HG03575 (cell line): ENCODE measurements around the gene PIK3R2.

ENCODE experiments used
- ATAC-seq: cut with Tn5 transposase; IDR thresholded peaks from one replicate; pipeline ENCODE4 v1.9.1; 2021; ENCODE audit not compliant: unreplicated experiment, insufficient number of reproducible peaks, low FRiP score; ENCODE audit errors: extremely low read depth

The PIK3R2 gene

DNA sequence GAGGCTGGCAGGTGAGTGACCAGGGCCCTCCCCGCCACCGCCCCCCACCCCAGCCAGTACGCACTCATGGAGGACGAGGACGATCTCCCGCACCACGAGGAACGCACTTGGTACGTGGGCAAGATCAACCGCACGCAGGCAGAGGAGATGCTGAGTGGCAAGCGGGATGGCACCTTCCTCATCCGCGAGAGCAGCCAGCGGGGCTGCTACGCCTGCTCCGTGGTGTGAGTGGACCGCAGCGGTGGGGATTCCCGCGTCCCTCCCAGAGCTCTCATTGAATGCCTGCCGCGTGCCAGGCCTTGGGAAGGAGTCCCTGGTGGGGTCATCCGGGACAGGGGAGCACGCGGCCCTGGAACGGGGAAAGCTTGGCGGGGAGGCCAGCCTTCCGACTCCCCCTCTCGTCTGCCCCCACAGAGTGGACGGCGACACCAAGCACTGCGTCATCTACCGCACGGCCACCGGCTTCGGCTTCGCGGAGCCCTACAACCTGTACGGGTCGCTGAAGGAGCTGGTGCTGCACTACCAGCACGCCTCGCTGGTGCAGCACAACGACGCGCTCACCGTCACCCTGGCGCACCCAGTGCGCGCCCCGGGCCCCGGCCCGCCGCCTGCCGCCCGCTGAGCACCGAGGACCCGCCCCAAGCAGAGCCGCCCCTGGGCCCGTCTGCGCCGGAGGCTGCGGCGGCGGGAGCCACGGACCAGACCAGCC is 15.9 kb downstream of the PIK3R2 start:
- no peak for ATAC-seq

- no peak for ATAC-seq
Measured at GRCh38 chr19:18170714-18171255, 17.8 kb downstream of the PIK3R2 start.

DNA sequence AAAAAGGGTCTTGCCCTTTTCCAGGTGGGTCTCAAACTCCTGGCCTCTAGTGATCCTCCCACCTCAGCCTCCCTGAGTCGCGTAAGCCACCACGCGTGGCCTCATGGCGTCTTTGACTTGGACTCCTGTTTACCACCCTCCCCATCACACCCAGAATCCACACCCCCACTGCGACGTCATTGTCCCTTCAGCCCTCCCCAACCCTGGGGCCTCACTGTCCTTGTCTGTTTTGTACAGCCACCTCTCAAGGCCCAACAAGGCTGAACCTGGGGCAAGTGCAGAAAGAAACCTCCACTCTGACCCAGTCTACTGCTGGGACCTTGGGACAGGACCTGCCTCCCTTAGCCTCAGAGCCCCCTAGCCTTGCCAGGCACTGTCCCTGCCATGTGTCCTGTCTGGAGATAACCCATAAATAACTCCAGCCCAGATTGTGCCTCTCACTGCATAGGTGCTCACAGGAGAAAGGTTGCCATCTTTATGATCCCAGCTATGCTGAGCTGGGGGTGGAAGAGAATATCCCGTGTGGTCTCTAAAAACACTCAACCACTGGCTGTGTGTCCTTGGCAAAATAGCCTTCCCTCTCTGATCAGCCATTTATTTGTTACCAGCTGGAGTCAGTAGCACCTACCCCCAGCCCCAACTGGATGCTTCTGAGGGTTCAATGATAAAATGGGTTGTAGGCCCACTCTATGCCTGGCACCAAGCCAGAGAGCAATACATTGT is 18.8 kb downstream of the PIK3R2 start:
- ATAC-seq, result no peak

- no peak for ATAC-seq
Measured at GRCh38 chr19:18172331-18173053, 19.5 kb downstream of the PIK3R2 start.

- ATAC-seq, result no peak
Measured at GRCh38 chr19:18173054-18173571, 20.1 kb downstream of the PIK3R2 start.

- ATAC-seq, result no peak
Measured at GRCh38 chr19:18173572-18174288, 20.8 kb downstream of the PIK3R2 start, which contains the start of gene IFI30. Gene IFI30 (plus strand): TSS chr19:18173813. CDS start chr19:18173842, 29 bp downstream.

- no peak for ATAC-seq
Measured at GRCh38 chr19:18174983-18175382, 22.0 kb downstream of the PIK3R2 start.

DNA sequence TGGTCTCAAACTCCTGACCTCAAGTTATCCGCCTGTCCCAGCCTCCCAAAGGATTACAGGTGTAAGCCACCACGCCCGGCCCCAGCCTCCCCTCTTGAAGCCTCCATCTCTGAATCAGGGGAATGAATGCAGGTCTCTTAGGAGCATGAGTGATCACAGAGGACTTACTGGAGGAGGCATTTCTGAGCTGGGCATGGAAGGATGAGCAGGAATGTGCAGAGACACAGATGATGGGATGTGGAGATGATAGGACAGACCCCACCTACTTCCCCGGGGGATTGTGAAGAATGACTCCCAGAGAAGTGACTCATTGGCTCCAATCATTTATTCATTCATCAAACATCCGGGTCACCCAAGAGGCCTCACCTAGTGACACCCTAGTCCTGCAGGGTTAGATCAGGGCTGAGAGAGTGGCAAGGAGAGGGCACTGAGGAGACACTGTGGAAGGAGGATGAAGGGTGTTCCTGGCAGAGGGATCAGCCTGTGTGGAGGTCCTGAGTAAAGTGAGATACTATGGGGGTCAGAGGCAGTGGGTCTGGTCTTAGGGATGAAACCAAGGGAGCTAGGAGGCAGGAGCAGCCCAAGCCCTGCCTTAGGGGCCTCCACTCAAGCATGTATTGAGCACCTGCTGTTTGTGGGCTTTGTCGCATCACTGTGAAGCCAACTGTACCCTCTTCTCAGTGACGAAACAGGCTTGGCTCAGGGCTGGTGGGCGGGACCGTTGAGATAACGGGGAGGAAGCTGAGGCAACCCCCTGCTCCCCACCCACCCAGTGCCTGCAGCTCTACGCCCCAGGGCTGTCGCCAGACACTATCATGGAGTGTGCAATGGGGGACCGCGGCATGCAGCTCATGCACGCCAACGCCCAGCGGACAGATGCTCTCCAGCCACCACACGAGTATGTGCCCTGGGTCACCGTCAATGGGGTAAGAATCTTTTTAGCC is 23.7 kb downstream of the PIK3R2 start:
- no peak for ATAC-seq

DNA sequence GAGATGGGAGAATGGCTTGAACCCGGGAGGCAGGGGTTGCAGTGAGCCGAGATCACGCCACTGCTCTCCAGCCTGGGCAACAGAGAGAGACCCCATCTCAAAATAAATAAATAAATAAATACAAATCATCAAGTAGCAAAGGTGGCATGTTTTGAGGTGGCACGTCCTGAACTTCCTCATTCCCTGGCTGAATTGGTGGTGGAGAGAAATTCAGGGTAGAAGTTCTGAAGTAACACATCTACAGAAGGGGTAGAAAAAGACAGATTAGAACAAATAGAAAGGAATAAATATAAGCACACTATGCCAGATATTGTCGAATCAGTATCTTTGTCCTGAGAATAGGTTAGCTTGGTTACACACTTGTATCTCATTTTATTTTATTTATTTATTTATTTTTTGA is 27.0 kb downstream of the PIK3R2 start:
- ATAC-seq, result no peak

- no peak for ATAC-seq
Measured at GRCh38 chr19:18183529-18183928, 30.6 kb downstream of the PIK3R2 start.

GRCh38 chr19:18185538-18185937 is 32.6 kb downstream of the PIK3R2 start:
- no peak for ATAC-seq

DNA sequence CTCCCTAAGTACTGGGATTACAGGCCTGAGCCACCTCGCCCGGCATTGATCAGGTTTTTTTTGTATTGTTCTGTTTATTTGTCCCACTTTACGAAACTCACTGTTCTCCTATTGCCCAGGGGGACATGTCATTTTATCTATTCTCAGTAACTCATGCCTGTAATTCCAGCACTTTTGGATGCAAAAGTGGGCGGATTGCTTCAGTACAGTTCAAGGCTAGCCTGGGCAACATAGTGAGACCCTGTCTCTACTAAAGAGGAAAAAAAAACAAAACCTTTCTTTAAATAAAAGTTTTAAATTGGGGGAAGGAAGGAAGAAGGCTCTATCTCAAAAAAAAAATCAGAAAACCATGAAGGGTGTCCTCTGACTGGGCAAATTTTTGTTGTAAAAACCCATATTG is 37.3 kb downstream of the PIK3R2 start:
- no peak for ATAC-seq

DNA sequence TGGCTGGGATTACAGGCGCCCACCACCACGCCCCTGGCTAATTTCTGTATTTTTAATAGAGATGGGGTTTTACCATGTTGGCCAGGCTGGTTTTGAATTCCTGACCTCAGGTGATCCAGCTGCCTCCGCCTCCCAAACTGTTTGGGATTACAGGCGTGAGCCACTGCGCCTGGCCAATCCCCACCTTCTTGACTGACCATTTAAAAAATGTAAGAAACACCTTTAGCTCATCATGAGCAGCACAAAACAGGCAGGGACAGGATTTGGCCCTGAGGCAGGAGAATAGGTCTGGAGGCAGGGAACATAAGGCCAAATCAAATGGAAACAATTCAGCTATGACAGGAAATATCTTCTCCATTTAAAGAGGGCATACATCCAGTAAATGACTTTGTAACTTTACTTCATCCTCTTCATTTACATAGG is 38.7 kb downstream of the PIK3R2 start:
- ATAC-seq, result no peak

DNA sequence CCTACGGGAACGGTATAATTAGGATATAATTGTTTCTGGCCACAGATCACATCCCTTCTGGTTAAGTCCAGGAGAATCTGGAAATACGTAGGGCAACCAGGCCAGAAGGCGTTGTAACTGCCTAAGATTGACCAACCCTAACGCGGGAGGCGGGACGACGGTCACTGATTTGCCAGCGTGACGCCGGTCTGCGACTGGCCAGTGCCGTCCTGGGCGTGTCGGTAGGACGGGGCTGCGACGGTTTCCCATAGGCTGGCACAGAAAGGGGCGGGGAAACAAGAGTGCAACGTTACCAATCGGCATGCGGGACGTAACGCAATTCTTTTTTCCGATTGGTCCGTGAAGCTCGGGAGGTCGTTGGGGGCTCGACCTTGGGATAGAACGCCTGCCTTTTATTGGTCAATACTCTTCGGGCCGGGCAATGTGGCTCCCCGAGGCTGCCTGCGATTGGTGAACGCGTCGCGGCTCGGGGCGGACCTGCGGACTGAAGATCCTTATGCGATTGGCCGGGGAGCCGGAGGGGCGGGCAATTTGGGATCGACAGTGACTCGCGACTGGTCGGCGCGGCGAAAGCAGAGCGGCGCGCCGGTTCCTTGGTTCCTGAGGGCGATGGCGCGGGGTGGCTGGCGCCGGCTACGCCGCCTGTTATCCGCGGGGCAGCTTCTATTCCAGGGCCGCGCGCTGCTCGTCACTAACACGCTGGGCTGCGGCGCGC is 39.9 kb downstream of the PIK3R2 start, which contains the start of gene MPV17L2:
MPV17L2 (plus strand) TSS at position 546 of the 715 bp plus-strand sequence; CDS start at position 610, 64 bp downstream.
- ATAC-seq, result peak; percentile 41

- ATAC-seq, result no peak
Measured at GRCh38 chr19:18193388-18194180, 40.6 kb downstream of the PIK3R2 start.

- no peak for ATAC-seq
Measured at GRCh38 chr19:18194181-18194530, 41.2 kb downstream of the PIK3R2 start.
